Measurements from ENCODE around the gene SPATS2. TPM values are rescaled to one million over a fixed set of nuclear protein-coding genes. Genes with fewer than 3 reads are reported as not detected.

Gene SPATS2
- total and polyA plus RNA-seq, 4 donors = 5.5 to 29.8 (median 15.4) TPM

Other genes with a start within 250 kb of the SPATS2 start
- 100 to 1,000 TPM; 403 to 813 TPM for gene TUBA1B, start 236.1 kb upstream of the SPATS2 start, total RNA-seq
- 100 to 1,000 TPM; 619 to 672 TPM for gene TUBA1B, start 236.1 kb upstream of the SPATS2 start, polyA plus RNA-seq
- gene TUBA1A, start 178.4 kb upstream of the SPATS2 start, total RNA-seq = 100 to 1,000 TPM; 148 to 253 TPM
- gene TUBA1A, start 178.4 kb upstream of the SPATS2 start, polyA plus RNA-seq = 100 to 1,000 TPM; 102 to 172 TPM
- gene TUBA1C, start 102.4 kb upstream of the SPATS2 start, total RNA-seq = 100 to 1,000 TPM in 1 of 2 donors, 10 to 100 TPM in 1; 89.2 to 181 TPM
- gene TUBA1C, start 102.4 kb upstream of the SPATS2 start, polyA plus RNA-seq = 100 to 1,000 TPM; 163 to 191 TPM
- 1 to 10 TPM in 1 of 2 donors, under 1 TPM in 1; 0.49 to 5.4 TPM for gene PRPH, start 72.3 kb upstream of the SPATS2 start, total RNA-seq
- 10 to 100 TPM in 1 of 2 donors, not detected in 1; 13.8 TPM for gene PRPH, start 72.3 kb upstream of the SPATS2 start, polyA plus RNA-seq
- 1 to 10 TPM; 1.1 to 4.3 TPM for gene TROAP, start 44.2 kb upstream of the SPATS2 start, total RNA-seq
- gene TROAP, start 44.2 kb upstream of the SPATS2 start, polyA plus RNA-seq = 1 to 10 TPM in 1 of 2 donors, under 1 TPM in 1; 0.10 to 1.8 TPM
- gene C1QL4, start 30.3 kb upstream of the SPATS2 start, total RNA-seq = not detected
- not detected for gene C1QL4, start 30.3 kb upstream of the SPATS2 start, polyA plus RNA-seq
- gene DNAJC22, start 20.6 kb upstream of the SPATS2 start, total RNA-seq = under 1 TPM in 1 of 2 donors, not detected in 1; 0.24 TPM
- 1 to 10 TPM in 1 of 2 donors, under 1 TPM in 1; 0.50 to 1.2 TPM for gene DNAJC22, start 20.6 kb upstream of the SPATS2 start, polyA plus RNA-seq
- gene KCNH3, start 171.6 kb downstream of the SPATS2 start, total RNA-seq = 1 to 10 TPM in 1 of 2 donors, under 1 TPM in 1; 0.10 to 1.7 TPM
- 1 to 10 TPM in 1 of 2 donors, under 1 TPM in 1; 0.31 to 1.5 TPM for gene KCNH3, start 171.6 kb downstream of the SPATS2 start, polyA plus RNA-seq
- gene MCRS1, start 200.7 kb downstream of the SPATS2 start, total RNA-seq = 10 to 100 TPM; 34.7 to 44.0 TPM
- gene MCRS1, start 200.7 kb downstream of the SPATS2 start, polyA plus RNA-seq = 10 to 100 TPM; 27.5 to 99.2 TPM
- gene FAM186B, start 238.2 kb downstream of the SPATS2 start, total RNA-seq = under 1 TPM; 0.23 to 0.30 TPM
- gene FAM186B, start 238.2 kb downstream of the SPATS2 start, polyA plus RNA-seq = under 1 TPM in 1 of 2 donors, not detected in 1; 0.26 TPM

Data from aorta (tissue), 4 donors.